Panc1 (cell line): ENCODE measurements around the gene GABRR1. TPM values are rescaled to one million over a fixed set of nuclear protein-coding genes. Genes with fewer than 3 reads are reported as not detected.

Source experiments
- ATAC-seq: fragments of 200-7000 bp; cut with Tn5 transposase; 2 replicates; pipeline ENCODE4 v1.9.1; 2020; ENCODE audit warnings: mild to moderate bottlenecking, moderate library complexity
- BruUV-seq: library from RNA; stranded (reverse); fragments of 400-500 nt; replicated peaks from 2 replicates; lab custom pipeline; 2021; lab: Mats Ljungman, UMichigan
- CTCF ChIA-PET: fragments of 300-600 bp; sonication (Branson Sonifier 250); formaldehyde crosslinking; loops from one replicate; lab custom pipeline; 2022; ENCODE audit warnings: antibody characterized with exemption; lab: Charles Lee
- POLR2A ChIA-PET: fragments of 300-600 bp; sonication (Branson Sonifier 250); formaldehyde crosslinking; loops from one replicate; lab custom pipeline; 2022; ENCODE audit warnings: antibody characterized with exemption; lab: Charles Lee
- DNase-seq: peaks from one replicate; pipeline ENCODE4 v3.0.0-alpha.2; 2010; ENCODE audit warnings: low read depth, low spot score
- H3K27ac ChIP-seq: 2 replicates; pipeline ENCODE4 v1.5.1; 2011; ENCODE audit warnings: mild to moderate bottlenecking, low read length, inconsistent platforms
- H3K27me3 ChIP-seq: fragments of 200-500 bp; sonication (Bioruptor generic); 2 replicates; pipeline ENCODE4 v1.6.0; 2014; ENCODE audit warnings: low read length, inconsistent platforms; ENCODE audit not compliant: control insufficient read depth, insufficient read depth
- H3K36me3 ChIP-seq: fragments of 200-500 bp; sonication (Bioruptor generic); 2 replicates; pipeline ENCODE4 v1.5.1; 2014; ENCODE audit warnings: inconsistent platforms, mild to moderate bottlenecking, low read length, moderate library complexity; ENCODE audit not compliant: control insufficient read depth, insufficient read depth
- H3K4me1 ChIP-seq: 2 replicates; pipeline ENCODE4 v1.5.1; 2011; ENCODE audit warnings: inconsistent platforms, mild to moderate bottlenecking, low read length, moderate library complexity; ENCODE audit not compliant: control insufficient read depth, insufficient read depth
- H3K4me3 ChIP-seq, 2 experiments: 2 replicates each; pipeline ENCODE4 v1.5.1; 2011 to 2012; ENCODE audit warnings: low read depth in 2 of 2, low read length in 2 of 2, mild to moderate bottlenecking in 2 of 2, inconsistent platforms in 1 of 2, moderate library complexity in 1 of 2
- H3K9me3 ChIP-seq: fragments of 200-500 bp; sonication (Bioruptor generic); 2 replicates; pipeline ENCODE4 v1.5.1; 2014; ENCODE audit warnings: low read depth, mild to moderate bottlenecking, inconsistent platforms, low read length, moderate library complexity; ENCODE audit not compliant: control insufficient read depth, insufficient read depth
- CTCF ChIP-seq: fragments of 450-650 bp; IDR thresholded peaks from 2 replicates; pipeline ENCODE4 v1.5.1; 2017; ENCODE audit warnings: mild to moderate bottlenecking
- POLR2AphosphoS5 ChIP-seq: IDR thresholded peaks from 2 replicates; pipeline ENCODE4 v1.6.1; 2012; ENCODE audit warnings: mild to moderate bottlenecking, low read depth, low read length, moderate library complexity
- SIN3A ChIP-seq: IDR thresholded peaks from 2 replicates; pipeline ENCODE4 v1.6.1; 2012; ENCODE audit warnings: low read depth, mild to moderate bottlenecking, low read length, moderate library complexity, borderline replicate concordance; ENCODE audit not compliant: insufficient read depth
- TCF7L2 ChIP-seq: IDR thresholded peaks from 2 replicates; pipeline ENCODE4 v1.6.1; 2011; ENCODE audit warnings: mild to moderate bottlenecking, low read depth, low read length, inconsistent platforms
- in situ Hi-C: cut with HindIII; loops from 2 replicates; pipeline ENCODE4 v1.10.0; 2016; ENCODE audit warnings: low sequenced_read_pairs, low pct_unique_long_range_greater_than_20kb
- intact Hi-C: fragments of 100-400 bp; cut with micrococcal nuclease; formaldehyde crosslinking; loops from one replicate; pipeline ENCODE4 v1.10.0; 2022; ENCODE audit not compliant: unreplicated experiment
- total RNA-seq: library from RNA; stranded (reverse); gene quantifications from one replicate; pipeline ENCODE4 v1.2.1, GENCODE V29; 2021; ENCODE audit not compliant: unreplicated experiment
- TF ChIP-seq, protein P1 (sequence below), 2 experiments: IDR thresholded peaks; 2 replicates each; pipeline ENCODE4 v1.6.1; 2011 to 2012; ENCODE audit warnings: low read depth in 2 of 2, control low read depth in 1 of 2, low read length in 1 of 2, mild to moderate bottlenecking in 1 of 2, moderate library complexity in 1 of 2; ENCODE audit not compliant: insufficient read depth in 1 of 2

GABRR1 gene
- total RNA-seq, 1 experiment from 2014 or later: not detected

DNA sequence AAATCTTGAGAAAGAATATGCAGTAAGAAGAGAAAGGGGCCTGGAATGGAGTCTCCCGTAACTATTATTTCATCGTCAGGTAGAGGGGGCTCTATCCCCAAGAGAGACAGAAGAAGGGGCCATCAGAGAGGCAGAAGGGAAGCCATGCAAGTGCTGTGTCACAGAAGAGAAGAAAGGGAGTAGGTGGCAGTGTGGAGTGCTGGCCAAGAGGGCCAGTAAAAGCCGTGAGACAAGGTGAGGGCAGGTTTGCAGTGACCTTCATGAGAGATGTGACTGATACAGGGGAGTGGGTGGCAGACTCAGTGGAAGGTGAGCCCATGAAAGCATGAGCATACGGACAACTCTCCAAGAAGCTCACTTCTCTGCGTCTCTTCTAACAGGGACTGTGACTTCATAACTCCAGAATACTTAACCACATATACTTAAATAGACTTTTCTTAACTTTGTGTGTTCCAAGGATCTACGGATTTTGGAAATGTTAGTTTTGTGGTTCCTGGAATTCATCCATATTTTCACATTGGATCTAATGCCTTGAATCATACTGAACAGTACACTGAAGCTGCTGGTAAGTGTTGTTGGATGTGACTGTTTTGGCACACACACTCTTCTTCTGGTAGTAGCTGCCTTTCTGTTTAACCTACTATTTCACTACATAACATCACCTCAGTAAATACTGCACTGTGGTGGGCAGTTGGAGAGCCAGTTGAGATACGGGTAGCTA is 55.7 kb downstream of the GABRR1 start:
- in situ Hi-C loops: no loop called here
- Histone ChIP-seq H3K27ac (no peak overlapping the region), H3K27me3 (no peaks in the 10 kb centered on the region), H3K9me3 (no peaks in the 10 kb centered on the region), H3K4me1 (no peaks in the 10 kb centered on the region), H3K4me3 (no peak overlapping the region), H3K36me3 (peaks cover 4% of the 10 kb centered on the region)
- BruUV-seq: no TSS peak
- intact Hi-C loops: no loop called here
- TF ChIP-seq TCF7L2 (no peak), POLR2AphosphoS5 (no peak), CTCF (no peak)
- DNase-seq (no peak), ATAC-seq (no peak)
- CTCF ChIA-PET: no interaction called here
- POLR2A ChIA-PET: no interaction called here

DNA sequence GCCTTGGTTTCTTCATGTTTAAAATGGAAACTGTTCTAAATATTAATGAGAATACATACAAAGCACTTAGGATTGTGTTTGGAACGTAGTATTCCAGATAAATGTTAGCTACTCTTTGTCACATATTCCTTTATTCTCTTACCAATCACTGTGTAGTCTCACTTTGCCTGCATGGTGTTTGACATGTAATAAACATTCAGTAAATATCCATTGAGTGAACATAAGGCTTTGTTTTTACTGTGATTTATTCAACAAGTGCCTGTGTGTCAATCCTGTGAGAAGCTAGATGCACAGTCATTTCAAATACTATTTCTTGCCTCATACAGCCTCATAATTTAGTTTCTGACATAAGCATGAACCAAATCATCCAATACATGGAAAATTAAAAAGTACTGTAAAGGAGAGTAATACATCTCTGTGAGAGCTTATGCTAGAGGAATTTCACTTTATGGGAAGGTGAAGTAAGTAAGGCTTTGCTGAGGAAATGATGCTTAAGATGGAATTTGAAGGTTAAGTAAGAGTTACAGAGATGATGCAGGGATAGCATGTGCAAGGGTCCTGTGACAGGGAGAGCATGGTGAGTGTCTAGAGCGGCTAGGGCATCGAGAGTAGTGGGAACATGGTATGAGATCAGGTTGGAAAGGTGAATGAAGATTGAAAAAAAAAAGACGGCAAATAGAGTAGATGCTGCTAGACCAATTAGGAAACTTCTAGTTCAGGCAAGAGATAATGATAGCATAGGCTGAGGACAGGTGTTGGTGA is 56.6 kb downstream of the GABRR1 start:
- H3K4me3 ChIP-seq: no peak overlapping the region
- ChIA-PET POLR2A (no interaction called here), CTCF (no interaction called here)
- DNase-seq (no peak), ATAC-seq (no peak)
- H3K4me1 ChIP-seq: no peaks in the 10 kb centered on the region
- no peaks in the 10 kb centered on the region for H3K27me3 ChIP-seq
- intact Hi-C loops: no loop called here
- BruUV-seq: no TSS peak
- TF ChIP-seq POLR2AphosphoS5 (no peak), SIN3A (no peak), CTCF (no peak), TCF7L2 (no peak)
- TF ChIP-seq, protein P1, sequence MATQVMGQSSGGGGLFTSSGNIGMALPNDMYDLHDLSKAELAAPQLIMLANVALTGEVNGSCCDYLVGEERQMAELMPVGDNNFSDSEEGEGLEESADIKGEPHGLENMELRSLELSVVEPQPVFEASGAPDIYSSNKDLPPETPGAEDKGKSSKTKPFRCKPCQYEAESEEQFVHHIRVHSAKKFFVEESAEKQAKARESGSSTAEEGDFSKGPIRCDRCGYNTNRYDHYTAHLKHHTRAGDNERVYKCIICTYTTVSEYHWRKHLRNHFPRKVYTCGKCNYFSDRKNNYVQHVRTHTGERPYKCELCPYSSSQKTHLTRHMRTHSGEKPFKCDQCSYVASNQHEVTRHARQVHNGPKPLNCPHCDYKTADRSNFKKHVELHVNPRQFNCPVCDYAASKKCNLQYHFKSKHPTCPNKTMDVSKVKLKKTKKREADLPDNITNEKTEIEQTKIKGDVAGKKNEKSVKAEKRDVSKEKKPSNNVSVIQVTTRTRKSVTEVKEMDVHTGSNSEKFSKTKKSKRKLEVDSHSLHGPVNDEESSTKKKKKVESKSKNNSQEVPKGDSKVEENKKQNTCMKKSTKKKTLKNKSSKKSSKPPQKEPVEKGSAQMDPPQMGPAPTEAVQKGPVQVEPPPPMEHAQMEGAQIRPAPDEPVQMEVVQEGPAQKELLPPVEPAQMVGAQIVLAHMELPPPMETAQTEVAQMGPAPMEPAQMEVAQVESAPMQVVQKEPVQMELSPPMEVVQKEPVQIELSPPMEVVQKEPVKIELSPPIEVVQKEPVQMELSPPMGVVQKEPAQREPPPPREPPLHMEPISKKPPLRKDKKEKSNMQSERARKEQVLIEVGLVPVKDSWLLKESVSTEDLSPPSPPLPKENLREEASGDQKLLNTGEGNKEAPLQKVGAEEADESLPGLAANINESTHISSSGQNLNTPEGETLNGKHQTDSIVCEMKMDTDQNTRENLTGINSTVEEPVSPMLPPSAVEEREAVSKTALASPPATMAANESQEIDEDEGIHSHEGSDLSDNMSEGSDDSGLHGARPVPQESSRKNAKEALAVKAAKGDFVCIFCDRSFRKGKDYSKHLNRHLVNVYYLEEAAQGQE (IDR thresholded peaks at IDR 0.05; ENCODE audit: insufficient read depth in 1 of 2, low read depth in 2 of 2, low read length in 1 of 2): no peak
- H3K36me3 ChIP-seq: peaks cover 4% of the 10 kb centered on the region
- no peaks in the 10 kb centered on the region for H3K9me3 ChIP-seq
- H3K27ac ChIP-seq: no peak overlapping the region
- in situ Hi-C loops: no loop called here
